ENCODE results near the gene LSG1.

LSG1 gene

DNA sequence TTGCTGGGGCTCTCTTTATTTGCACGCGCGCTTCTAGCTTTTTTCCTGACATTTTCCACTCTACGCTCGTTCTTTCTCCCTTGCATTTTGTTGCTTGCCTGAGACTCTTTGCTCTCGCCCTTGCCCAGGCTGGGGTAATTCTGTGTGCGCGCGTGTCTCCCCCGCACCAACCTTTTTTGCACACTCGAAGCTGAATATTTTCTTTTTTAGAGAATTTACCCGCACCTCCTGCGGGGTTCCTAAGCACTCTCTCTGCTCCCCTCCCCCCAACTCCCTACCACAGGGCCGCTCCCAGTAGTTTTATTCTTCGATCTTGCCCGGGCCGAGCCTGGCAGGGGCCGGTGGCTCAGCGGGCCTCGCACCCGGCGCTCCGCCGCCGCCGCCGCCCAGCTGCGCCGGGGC is 14.4 kb upstream of the LSG1 start:
- Histone ChIP-seq H3K4me3 (ENCODE audit: low read depth in 1 of 2, low read length in 2 of 2) (peak overlapping the region; percentile 79 to 88), H3K9me3 (ENCODE audit: control insufficient read depth in 1 of 2, low read length in 2 of 2) (no peaks in the 10 kb centered on the region), H3K4me1 (ENCODE audit: control insufficient read depth in 1 of 2, insufficient read depth in 2 of 2, low read length in 2 of 2) (peaks cover 8 to 28% of the 10 kb centered on the region in 2 donors), H3K27ac (ENCODE audit: low read length) (no peak overlapping the region), H3K36me3 (ENCODE audit: control insufficient read depth in 1 of 2, insufficient read depth in 2 of 2, low read length in 2 of 2) (no peaks in the 10 kb centered on the region), H3K27me3 (ENCODE audit: low read depth, low read length) (no peaks in the 10 kb centered on the region)

DNA sequence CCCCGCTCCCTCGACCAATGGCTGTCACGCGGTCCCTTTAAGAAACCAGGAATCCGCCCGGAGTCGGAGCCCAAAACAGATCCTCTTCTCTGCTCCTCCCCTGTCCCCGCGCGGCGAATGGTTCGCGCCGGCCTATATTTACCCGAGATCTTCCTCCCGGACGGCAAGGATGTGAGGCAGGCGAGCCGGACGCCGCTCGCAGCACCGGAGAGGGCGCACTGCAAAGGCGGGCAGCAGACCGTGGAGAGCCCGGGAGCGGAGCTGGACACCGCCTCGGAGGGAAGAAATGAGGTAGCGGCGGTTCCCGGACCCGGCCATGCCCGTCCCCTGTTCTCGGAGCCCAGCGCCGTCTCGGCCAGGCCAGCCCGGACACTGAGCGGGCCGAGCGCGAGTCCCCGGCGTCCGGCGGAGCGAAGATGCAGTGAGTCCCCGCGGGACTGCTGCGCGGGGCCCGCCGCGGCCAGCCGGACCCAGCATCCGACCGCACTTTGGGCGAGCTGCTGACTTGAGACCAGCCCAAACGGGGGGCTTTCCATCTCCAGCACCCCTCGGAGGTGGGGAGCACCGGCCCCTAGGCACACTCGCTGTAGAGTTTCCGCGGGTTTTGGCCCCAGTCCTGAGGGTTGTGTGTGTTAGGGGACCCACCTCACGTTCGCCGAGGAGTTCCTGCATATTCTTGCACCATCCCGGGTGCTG is 13.9 kb upstream of the LSG1 start, which contains the start of gene FAM43A:
Gene FAM43A, plus strand, starts transcription at position 166 of the 696 bp plus-strand sequence. CDS start 944 bp downstream, outside the sequence.
- Histone ChIP-seq H3K27ac (ENCODE audit: low read length) (no peak within 1 kb of the TSS), H3K4me1 (ENCODE audit: control insufficient read depth in 1 of 2, insufficient read depth in 2 of 2, low read length in 2 of 2) (peaks cover 8 to 28% of the 10 kb centered on the region in 2 donors)

DNA sequence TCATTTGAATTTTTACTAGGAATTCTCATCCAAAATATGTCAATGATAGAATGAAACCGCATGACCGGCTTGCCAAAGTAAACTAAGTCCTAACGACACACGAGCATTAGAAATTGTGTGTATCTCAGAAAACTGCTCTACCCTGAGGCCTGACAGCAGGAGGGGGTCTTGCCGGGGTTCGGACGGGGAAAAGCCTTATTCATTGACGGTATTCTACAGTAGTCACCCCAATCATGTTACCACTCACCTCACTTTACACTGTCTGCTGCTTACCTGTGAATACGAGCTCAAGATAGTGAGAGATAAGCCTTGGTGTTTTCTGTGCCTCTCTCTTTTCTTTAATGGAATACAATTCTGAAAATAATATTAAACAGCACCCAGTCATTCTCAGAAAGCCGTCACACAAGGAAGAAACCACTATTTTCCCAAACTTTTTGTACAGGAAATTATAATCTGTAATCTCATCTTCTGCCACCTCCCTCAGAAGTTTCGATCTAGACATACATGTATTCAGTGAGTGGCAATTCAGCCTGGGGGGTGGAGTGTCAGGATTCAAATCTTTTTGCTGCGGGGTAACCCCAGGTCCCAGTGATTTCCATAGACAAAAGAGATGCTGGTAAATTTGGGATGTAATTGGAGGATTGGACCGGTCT is 13.2 kb upstream of the LSG1 start:
- Histone ChIP-seq H3K36me3 (ENCODE audit: control insufficient read depth in 1 of 2, insufficient read depth in 2 of 2, low read length in 2 of 2) (no peaks in the 10 kb centered on the region), H3K27me3 (ENCODE audit: low read depth, low read length) (no peaks in the 10 kb centered on the region), H3K9me3 (ENCODE audit: control insufficient read depth in 1 of 2, low read length in 2 of 2) (no peaks in the 10 kb centered on the region), H3K4me1 (ENCODE audit: control insufficient read depth in 1 of 2, insufficient read depth in 2 of 2, low read length in 2 of 2) (peaks cover 8 to 28% of the 10 kb centered on the region in 2 donors), H3K27ac (ENCODE audit: low read length) (no peak overlapping the region), H3K4me3 (ENCODE audit: low read depth in 1 of 2, low read length in 2 of 2) (peak overlapping the region; percentile 79 to 88)

More for the DNA sequence above, 13.9 kb upstream of the LSG1 start, which contains the start of gene FAM43A:
- Histone ChIP-seq H3K27me3 (ENCODE audit: low read depth, low read length) (no peaks in the 10 kb centered on the region), H3K4me3 (ENCODE audit: low read depth in 1 of 2, low read length in 2 of 2) (peak within 1 kb of the TSS; percentile 79 to 88), H3K9me3 (ENCODE audit: control insufficient read depth in 1 of 2, low read length in 2 of 2) (no peaks in the 10 kb centered on the region), H3K36me3 (ENCODE audit: control insufficient read depth in 1 of 2, insufficient read depth in 2 of 2, low read length in 2 of 2) (no peaks in the 10 kb centered on the region)

DNA sequence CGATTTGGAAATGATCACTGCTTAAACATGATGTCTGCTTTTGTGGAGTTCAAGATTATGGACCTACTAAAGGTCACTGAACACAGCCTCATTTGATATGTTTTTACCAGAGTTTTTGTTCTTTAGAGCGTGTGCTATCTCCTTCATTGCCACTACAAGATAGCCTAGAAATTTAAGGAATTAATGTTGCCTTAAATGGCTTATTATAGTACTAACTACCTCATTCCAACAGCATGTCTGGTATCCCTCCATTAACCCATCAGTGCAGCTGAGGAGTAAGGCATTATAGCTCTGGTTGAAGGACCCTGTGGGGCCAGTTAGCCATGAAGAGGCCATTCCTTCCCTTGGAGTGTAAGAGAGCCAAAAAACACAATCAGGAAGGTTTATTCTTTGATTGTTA is 11.4 kb upstream of the LSG1 start:
- H3K4me3 ChIP-seq (ENCODE audit: low read depth in 1 of 2, low read length in 2 of 2): no peak overlapping the region
- H3K36me3 ChIP-seq (ENCODE audit: control insufficient read depth in 1 of 2, insufficient read depth in 2 of 2, low read length in 2 of 2): no peaks in the 10 kb centered on the region
- H3K4me1 ChIP-seq (ENCODE audit: control insufficient read depth in 1 of 2, insufficient read depth in 2 of 2, low read length in 2 of 2): peaks cover 8 to 26% of the 10 kb centered on the region in 2 donors
- H3K27me3 ChIP-seq (ENCODE audit: low read depth, low read length): no peaks in the 10 kb centered on the region
- H3K27ac ChIP-seq (ENCODE audit: low read length): no peak overlapping the region
- H3K9me3 ChIP-seq (ENCODE audit: control insufficient read depth in 1 of 2, low read length in 2 of 2): no peaks in the 10 kb centered on the region

DNA sequence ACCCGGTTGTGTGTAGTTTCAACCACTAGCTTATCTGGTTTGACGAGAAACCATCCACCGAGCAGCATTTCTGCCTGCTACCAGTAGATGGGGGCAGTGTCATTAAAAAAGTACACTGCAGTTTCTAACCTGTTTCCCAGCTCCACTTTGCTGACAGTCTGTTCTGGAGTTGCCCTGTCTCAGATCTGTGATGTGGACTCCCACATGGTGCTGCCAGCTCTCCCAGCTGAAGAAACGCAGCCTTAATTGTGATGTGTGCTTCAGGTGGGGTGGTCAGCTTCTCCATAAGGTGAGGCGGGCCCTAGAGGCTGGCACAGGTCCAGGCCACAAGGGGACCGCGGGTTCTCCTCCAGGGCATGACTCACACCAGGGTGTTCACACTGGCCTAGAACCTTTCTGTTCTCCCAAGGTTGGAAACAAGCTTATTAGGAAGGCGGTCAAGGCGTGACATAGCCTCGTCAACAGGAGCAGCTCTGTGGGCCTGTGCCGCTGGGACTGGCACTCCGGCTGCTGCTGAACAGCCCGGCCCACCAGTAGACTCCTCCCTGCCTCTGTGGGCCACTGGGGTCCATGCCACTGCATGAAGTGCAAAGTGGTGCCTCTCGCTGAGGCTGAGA is 10.8 kb upstream of the LSG1 start:
- Histone ChIP-seq H3K9me3 (ENCODE audit: control insufficient read depth in 1 of 2, low read length in 2 of 2) (no peaks in the 10 kb centered on the region), H3K4me1 (ENCODE audit: control insufficient read depth in 1 of 2, insufficient read depth in 2 of 2, low read length in 2 of 2) (peaks cover 8 to 21% of the 10 kb centered on the region in 2 donors), H3K27ac (ENCODE audit: low read length) (no peak overlapping the region), H3K4me3 (ENCODE audit: low read depth in 1 of 2, low read length in 2 of 2) (no peak overlapping the region), H3K36me3 (ENCODE audit: control insufficient read depth in 1 of 2, insufficient read depth in 2 of 2, low read length in 2 of 2) (no peaks in the 10 kb centered on the region), H3K27me3 (ENCODE audit: low read depth, low read length) (no peaks in the 10 kb centered on the region)

DNA sequence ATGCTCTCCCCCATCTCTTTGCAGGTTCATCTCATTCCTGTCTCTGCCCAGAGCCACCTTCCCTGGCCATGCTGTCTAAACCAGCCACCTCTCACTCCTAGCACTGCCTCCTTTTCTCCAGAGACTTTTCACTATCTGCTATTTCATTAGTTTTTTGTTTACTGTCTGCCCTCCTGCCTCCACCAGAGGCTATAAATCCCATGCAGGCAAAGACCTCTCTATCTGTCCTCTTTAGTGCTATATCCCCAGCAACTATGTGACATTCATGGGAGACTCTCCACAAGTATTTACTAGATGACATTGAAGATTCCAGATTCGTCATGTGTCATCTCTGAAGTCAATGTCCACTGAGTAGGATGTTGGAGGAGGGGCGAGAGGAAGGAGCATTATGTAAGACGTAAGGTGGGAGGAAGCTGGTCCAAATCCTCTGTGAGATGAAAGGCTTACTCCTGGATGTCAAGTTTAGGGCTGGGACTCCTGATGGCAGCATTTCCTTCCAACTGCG is 10.2 kb upstream of the LSG1 start:
- Histone ChIP-seq H3K36me3 (ENCODE audit: control insufficient read depth in 1 of 2, insufficient read depth in 2 of 2, low read length in 2 of 2) (no peaks in the 10 kb centered on the region), H3K27me3 (ENCODE audit: low read depth, low read length) (no peaks in the 10 kb centered on the region), H3K27ac (ENCODE audit: low read length) (no peak overlapping the region), H3K4me1 (ENCODE audit: control insufficient read depth in 1 of 2, insufficient read depth in 2 of 2, low read length in 2 of 2) (peaks cover 8 to 16% of the 10 kb centered on the region in 2 donors), H3K4me3 (ENCODE audit: low read depth in 1 of 2, low read length in 2 of 2) (no peak overlapping the region), H3K9me3 (ENCODE audit: control insufficient read depth in 1 of 2, low read length in 2 of 2) (no peaks in the 10 kb centered on the region)

DNA sequence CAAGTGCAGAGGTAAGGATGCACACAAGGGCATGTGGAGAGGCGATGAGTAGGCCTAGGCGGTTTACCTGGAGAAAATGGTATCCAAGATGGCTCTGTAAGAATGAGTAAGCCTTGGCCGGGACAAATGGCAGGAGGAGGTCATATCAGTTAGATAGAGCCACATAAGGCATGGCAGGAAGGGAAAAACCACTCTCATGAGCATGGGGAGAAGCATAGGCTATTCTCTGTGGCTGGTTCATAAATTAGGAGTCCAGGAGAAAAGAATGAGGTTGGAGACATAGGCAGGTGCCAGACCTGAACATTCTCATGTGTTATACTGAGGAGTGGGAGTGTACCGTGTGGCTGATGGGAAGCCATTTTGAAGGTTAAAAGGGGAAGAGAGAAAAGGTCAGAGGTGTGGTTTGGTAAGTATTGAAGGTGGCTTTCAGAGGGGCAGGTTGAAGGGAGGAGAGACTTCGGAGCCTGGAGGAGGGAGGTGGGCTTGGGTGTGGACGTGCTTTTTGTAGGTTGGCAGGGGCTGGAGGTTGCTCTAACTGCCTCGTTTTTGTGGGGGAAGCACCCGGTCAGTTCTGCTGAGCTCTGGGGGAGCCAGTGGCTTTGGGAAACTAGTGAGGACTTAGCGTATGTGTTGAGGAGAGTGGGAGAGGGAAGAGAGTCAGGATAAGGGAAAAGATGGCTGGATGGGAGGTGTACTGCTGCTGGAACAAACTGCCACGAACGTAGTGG is 9.1 kb upstream of the LSG1 start:
- no peaks in the 10 kb centered on the region for H3K36me3 ChIP-seq (ENCODE audit: control insufficient read depth in 1 of 2, insufficient read depth in 2 of 2, low read length in 2 of 2)
- H3K4me1 ChIP-seq (ENCODE audit: control insufficient read depth in 1 of 2, insufficient read depth in 2 of 2, low read length in 2 of 2): peaks cover 8 to 10% of the 10 kb centered on the region in 2 donors
- no peak overlapping the region for H3K27ac ChIP-seq (ENCODE audit: low read length)
- no peak overlapping the region for H3K4me3 ChIP-seq (ENCODE audit: low read depth in 1 of 2, low read length in 2 of 2)
- H3K27me3 ChIP-seq (ENCODE audit: low read depth, low read length): no peaks in the 10 kb centered on the region
- H3K9me3 ChIP-seq (ENCODE audit: control insufficient read depth in 1 of 2, low read length in 2 of 2): no peaks in the 10 kb centered on the region

DNA sequence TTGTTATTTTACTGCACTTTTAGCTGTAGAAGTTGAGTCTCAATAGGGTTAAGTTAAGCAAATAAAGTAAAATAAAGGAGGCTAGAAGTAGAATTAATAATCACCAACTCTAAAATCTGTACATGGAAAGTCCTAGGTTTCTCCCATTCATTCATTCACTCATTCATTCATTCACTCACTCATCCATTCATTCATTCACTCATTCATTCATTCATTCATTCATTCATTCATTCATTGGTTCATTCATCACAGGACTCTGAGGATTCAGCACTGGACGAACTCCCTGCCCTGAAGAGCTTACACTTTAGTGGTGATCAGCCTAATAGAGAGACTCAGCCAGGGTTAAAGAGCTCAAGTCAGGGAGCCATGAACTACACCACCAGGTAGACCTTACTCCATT is 4.5 kb upstream of the LSG1 start:
- Histone ChIP-seq H3K27ac (ENCODE audit: low read length) (no peak overlapping the region), H3K4me3 (ENCODE audit: low read depth in 1 of 2, low read length in 2 of 2) (no peak overlapping the region), H3K4me1 (ENCODE audit: control insufficient read depth in 1 of 2, insufficient read depth in 2 of 2, low read length in 2 of 2) (peaks cover 0 to 9% of the 10 kb centered on the region in 2 donors), H3K36me3 (ENCODE audit: control insufficient read depth in 1 of 2, insufficient read depth in 2 of 2, low read length in 2 of 2) (no peaks in the 10 kb centered on the region), H3K9me3 (ENCODE audit: control insufficient read depth in 1 of 2, low read length in 2 of 2) (no peaks in the 10 kb centered on the region), H3K27me3 (ENCODE audit: low read depth, low read length) (no peaks in the 10 kb centered on the region)

DNA sequence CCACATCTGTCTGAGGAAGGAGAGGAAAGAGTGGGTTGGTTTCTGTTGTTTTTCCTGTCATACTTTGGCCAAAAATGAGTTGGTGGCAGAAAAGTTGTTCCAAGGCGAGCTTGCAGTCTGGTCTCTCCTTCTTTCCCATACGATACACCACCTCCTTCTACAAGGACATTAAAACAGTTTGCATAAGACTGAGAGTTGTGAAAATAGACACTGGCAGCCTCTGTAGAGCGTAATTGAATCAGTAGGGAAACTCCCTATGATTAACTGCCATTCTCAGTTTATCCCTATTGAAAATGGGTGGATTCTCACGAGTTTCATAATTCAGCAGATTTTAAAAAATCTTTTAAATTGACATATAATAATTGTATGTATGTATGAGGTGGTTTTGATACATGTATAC is 3.7 kb upstream of the LSG1 start:
- Histone ChIP-seq H3K27ac (ENCODE audit: low read length) (no peak overlapping the region), H3K4me3 (ENCODE audit: low read depth in 1 of 2, low read length in 2 of 2) (no peak overlapping the region), H3K9me3 (ENCODE audit: control insufficient read depth in 1 of 2, low read length in 2 of 2) (no peaks in the 10 kb centered on the region), H3K27me3 (ENCODE audit: low read depth, low read length) (no peaks in the 10 kb centered on the region), H3K36me3 (ENCODE audit: control insufficient read depth in 1 of 2, insufficient read depth in 2 of 2, low read length in 2 of 2) (no peaks in the 10 kb centered on the region), H3K4me1 (ENCODE audit: control insufficient read depth in 1 of 2, insufficient read depth in 2 of 2, low read length in 2 of 2) (peaks cover 5 to 17% of the 10 kb centered on the region in 2 donors)

DNA sequence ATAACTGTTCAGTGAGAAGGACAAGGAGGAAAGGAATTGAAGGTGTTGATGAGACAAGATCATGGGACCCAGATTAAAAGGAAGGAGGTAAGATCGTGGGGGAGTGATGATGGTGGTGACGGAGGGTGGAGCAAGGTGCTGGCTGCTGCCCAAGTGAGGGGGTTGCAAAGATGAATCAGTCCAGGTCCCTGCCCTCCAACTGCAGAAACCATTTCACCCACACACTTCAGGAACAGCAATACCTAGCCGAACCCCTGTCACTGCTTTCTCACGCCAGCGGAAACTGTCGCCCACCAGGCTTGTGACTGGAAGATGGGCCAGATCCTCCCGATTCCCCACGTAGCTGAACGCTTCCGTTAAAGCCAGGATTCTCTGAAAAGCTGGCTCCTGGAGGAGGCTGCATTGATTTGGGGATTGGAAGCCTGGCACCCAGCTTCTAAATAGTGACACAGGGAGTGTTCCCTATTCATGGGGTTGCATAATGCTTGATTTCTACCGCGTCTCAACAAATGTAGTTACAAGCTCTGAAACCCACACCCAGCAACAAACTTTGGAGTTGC is 3.2 kb upstream of the LSG1 start:
- no peaks in the 10 kb centered on the region for H3K27me3 ChIP-seq (ENCODE audit: low read depth, low read length)
- no peaks in the 10 kb centered on the region for H3K9me3 ChIP-seq (ENCODE audit: control insufficient read depth in 1 of 2, low read length in 2 of 2)
- H3K36me3 ChIP-seq (ENCODE audit: control insufficient read depth in 1 of 2, insufficient read depth in 2 of 2, low read length in 2 of 2): no peaks in the 10 kb centered on the region
- H3K4me1 ChIP-seq (ENCODE audit: control insufficient read depth in 1 of 2, insufficient read depth in 2 of 2, low read length in 2 of 2): peaks cover 5 to 21% of the 10 kb centered on the region in 2 donors
- no peak overlapping the region for H3K4me3 ChIP-seq (ENCODE audit: low read depth in 1 of 2, low read length in 2 of 2)
- no peak overlapping the region for H3K27ac ChIP-seq (ENCODE audit: low read length)

All from muscle layer of duodenum (tissue), 2 donors.